Daoy (cell line): Measurements from ENCODE around the gene YOD1. TPM values are rescaled to one million over a fixed set of nuclear protein-coding genes. Genes with fewer than 3 reads are reported as not detected.

Experiments
- DNase-seq: peaks from one replicate; pipeline ENCODE4 v3.0.0-alpha.2; 2015; ENCODE audit warnings: low read depth
- total RNA-seq: library from RNA; depleted of rRNA; stranded (reverse); fragments of >200 nt; shearing (Covaris generic); gene quantifications from 2 replicates; pipeline ENCODE4 v1.2.3, GENCODE V29; 2014; rRNA removed

Gene YOD1
- total RNA-seq, result 4.5 and 7.0 TPM in 2 replicates

- DNase-seq, result peak; percentile 74
Observed at GRCh38 chr1:207051191-207051943, at the start of gene YOD1. TSS of gene YOD1 (minus strand) at chr1:207051208. CDS start at chr1:207051030, 178 bp downstream.

DNA sequence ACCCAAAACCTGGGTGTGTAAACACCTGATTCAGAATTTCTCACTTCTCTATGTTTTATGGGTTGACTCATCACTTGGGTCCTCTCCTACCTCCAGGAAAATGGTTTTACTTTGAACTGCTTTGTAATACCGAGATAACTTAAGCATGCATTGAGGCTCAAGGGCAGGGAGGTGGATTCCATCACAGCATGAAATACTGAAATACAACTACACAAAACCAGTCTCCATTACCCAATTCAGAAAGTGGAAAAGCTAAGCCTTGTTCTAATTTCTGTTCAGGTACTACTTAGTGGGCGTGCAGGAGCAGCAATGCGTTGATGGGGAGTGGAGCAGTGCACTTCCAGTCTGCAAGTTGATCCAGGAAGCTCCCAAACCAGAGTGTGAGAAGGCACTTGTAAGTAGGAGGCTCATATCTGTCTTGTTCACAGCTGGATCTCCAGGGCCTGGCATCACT is 46.9 kb upstream of the YOD1 start:
- DNase-seq, result no peak

DNA sequence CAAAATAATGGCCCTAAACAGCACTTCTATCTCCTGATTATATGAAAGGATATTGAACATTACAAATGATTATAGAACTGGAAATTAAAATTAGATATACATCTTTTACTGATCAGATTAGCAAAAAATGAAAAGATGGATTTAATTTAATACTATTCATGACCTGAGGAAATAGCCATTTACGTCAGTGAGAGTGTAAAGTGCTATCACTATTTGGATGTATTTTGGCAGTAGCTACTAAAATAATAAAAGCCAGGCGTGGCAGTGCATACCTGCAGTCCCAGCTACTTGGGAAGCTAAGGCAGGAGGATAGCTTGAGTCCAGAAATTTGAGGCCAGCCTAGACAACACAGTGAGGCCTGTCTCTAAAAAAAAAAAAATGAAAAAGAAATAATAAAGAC is 42.9 kb upstream of the YOD1 start:
- no peak for DNase-seq

DNA sequence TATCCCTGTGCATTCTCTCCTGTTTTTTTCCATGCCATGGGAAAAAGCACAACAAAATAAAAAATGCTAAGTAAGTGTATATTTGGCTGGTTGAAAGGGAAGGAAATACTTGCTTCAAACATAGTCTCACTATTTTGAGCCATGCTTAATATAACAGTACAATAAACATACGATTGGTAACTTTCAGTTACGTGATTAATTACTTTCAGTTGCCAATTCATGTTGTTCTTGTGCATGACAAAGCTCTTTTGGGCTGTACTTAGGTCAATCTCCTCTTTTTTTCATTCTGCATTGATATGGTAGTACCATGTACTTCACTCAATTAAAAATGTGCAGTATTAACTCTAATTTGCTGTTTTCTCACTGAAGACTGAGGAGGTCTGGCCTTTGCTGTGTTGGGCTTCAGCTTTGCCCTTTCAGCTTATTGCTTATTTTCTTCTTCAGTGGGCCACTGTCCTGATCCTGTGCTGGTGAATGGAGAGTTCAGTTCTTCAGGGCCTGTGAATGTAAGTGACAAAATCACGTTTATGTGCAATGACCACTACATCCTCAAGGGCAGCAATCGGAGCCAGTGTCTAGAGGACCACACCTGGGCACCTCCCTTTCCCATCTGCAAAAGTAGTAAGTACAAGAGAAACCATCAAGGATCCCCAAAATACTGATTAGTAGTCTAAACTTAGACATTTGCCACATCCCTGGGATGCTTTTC is 40.3 kb upstream of the YOD1 start:
- no peak for DNase-seq

DNA sequence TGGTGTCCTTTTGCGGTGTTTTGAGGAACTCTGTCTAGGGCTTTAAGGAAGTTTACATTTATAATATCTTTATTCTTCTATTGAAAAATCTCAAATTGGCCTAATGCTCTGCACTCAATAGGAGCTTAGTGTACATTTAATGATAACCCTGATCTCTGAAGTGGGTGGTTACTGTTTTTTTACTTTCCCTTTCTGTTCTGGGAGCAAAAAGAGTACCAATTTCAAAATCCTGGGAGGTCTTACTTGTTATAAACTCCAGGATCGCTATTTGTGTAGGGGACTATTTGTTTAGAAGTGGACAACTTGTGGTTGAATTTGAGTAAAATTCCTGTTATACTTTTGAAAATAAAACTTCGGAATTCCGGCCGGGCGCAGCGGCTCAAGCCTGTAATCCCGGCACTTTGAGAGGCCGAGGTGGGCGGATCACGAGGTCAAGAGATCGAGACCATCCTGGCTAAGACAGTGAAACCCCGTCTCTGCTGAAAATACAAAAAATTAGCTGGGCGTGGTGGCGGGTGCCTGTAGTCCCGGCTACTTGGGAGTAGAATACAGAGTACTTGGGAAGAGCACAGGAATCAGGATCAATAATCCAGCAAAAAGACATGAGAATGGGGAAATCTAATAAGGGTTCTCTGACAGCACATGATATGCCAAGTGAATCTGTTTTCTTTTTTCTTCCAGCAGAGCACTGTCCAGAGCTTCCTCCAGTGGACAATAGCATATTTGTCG is 38.8 kb upstream of the YOD1 start:
- DNase-seq, result no peak

GRCh38 chr1:207088701-207089626 is 38.0 kb upstream of the YOD1 start, which contains the start of gene C4BPB:
TSS of gene C4BPB (plus strand) at chr1:207088860. CDS start at chr1:207089532, 672 bp downstream.
- DNase-seq, result peak; percentile 40

GRCh38 chr1:207088161-207088560 is 37.2 kb upstream of the YOD1 start:
- no peak for DNase-seq

- no peak for DNase-seq
Observed at GRCh38 chr1:207085887-207086286, 34.9 kb upstream of the YOD1 start.

DNA sequence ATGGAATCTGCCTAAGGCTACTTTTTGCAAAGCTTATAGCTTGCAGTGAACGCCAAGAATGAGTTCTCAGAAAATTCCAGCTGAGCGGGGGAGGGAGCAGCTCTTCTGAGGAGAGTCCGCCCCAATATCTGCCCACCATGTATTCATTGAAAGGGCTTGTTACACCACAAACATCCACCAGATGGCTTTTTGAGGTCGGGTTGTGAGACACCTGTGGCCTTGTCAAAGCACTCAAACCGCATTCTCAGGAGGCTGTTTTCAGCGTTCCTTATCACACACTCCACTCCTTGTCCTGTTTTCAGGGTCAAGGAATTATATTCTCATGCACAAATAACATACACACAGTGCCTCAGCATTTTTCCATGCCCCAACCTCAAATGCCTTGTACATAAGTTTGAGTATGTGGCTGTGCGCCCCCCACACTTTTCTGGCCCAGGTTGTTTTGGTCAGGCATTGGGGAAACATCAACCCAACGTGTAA is 33.7 kb upstream of the YOD1 start:
- peak; percentile 70 for DNase-seq

DNA sequence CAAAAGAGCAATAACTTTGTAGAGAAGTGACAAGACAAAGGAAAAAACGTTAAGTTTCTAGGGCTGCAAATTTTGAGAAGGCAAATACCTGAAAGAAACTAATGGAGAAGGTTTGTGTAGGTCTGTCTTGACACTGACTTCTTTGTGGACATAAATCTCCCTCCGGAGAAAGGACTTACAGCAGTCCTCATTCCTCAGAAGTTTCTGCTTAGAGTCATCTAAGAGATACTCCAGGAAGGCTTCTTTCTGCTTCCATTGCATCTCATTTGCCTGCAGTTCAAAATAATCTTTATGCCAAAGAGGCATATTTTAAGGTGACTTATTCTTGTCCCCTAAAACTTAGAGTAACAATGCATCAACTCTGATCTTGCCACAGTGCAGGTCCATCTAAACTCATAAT is 33.2 kb upstream of the YOD1 start:
- no peak for DNase-seq

- no peak for DNase-seq
Observed at GRCh38 chr1:207081806-207082205, 30.8 kb upstream of the YOD1 start.

GRCh38 chr1:207081088-207081487 is 30.1 kb upstream of the YOD1 start:
- no peak for DNase-seq

- DNase-seq, result no peak
Observed at GRCh38 chr1:207079706-207080241, 28.8 kb upstream of the YOD1 start.

GRCh38 chr1:207078578-207079132 is 27.6 kb upstream of the YOD1 start:
- no peak for DNase-seq

GRCh38 chr1:207077470-207078377 is 26.7 kb upstream of the YOD1 start:
- DNase-seq, result peak; percentile 66

GRCh38 chr1:207077012-207077411 is 26.0 kb upstream of the YOD1 start:
- DNase-seq, result no peak

DNA sequence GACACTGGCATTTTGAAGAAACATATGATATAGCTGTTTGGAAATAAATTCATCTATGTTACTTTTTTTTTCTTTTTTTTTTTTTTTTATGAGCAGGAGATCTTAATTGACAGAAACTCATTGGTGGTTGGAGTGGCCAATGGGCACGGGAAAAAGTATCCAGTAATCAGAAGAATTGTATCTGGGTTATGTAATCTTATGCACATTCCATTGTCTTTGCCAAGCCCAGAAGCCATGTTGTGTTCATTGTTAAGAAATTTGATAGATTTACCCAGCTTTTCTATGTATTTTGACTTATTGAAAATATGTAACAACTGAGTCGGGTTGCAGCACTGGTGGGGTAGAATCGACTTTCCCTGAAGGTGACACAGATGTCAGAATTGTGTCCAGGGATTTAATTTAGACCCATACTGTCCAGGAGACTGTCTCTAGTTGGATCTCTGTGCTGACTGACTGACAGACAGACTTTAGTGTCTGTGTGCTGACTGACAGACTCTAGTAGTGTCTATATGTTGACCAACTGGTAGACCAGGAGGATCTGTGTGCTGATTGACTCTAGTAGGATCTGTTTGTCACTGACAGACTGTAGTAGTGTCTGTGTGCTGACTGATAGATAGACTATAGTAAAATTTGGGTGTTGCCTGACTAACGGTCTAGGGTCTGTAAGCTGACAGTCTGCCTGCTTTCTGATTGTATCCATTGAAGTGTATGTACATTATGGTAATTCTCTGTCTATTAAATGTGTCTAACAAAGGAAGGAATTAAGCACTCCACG is 25.4 kb upstream of the YOD1 start:
- DNase-seq, result no peak
